AG08396 (cell line): ENCODE results near the gene ZFYVE19.
A peak's percentile ranks its signal among the peaks of the same experiment; 100 is the strongest.
"Not testable (repeated sequence)": the region's sequence is repeated elsewhere in the genome, so short reads cannot be mapped to it uniquely, and the experiment has no call there.

Source experiments
- DNase-seq: peaks from one replicate; pipeline ENCODE4 v3.0.0; 2012; ENCODE audit warnings: low spot score, mixed read lengths

ZFYVE19 gene

GRCh38 chr15:40847223-40847961, 40.5 kb downstream of the ZFYVE19 start:
- DNase-seq, result no peak

GRCh38 chr15:40850576-40851112, 43.8 kb downstream of the ZFYVE19 start:
- no peak for DNase-seq

GRCh38 chr15:40852529-40852928, 45.6 kb downstream of the ZFYVE19 start:
- no peak for DNase-seq

DNA sequence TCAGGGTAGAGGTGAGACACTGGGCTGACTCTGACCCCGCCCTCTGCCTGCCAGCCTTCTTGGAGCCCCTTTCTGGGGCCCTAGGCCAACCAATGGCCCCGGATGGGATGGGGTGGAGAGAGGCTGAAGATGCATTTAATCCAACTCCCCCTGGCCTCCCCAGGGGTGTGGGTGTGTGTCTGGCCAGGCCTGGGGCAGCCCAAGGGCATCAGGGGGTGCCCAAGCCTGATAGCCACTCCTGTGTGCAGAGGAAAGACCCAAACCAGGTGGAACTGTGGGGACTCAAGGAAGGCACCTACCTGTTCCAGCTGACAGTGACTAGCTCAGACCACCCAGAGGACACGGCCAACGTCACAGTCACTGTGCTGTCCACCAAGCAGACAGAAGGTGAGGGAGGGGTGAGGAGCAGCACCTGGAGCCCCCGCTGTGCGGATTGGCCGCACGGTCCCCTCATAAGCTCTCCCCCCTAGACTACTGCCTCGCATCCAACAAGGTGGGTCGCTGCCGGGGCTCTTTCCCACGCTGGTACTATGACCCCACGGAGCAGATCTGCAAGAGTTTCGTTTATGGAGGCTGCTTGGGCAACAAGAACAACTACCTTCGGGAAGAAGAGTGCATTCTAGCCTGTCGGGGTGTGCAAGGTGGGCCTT, 46.5 kb downstream of the ZFYVE19 start:
- no peak for DNase-seq

GRCh38 chr15:40854161-40854560, 47.3 kb downstream of the ZFYVE19 start:
- DNase-seq, result no peak

DNA sequence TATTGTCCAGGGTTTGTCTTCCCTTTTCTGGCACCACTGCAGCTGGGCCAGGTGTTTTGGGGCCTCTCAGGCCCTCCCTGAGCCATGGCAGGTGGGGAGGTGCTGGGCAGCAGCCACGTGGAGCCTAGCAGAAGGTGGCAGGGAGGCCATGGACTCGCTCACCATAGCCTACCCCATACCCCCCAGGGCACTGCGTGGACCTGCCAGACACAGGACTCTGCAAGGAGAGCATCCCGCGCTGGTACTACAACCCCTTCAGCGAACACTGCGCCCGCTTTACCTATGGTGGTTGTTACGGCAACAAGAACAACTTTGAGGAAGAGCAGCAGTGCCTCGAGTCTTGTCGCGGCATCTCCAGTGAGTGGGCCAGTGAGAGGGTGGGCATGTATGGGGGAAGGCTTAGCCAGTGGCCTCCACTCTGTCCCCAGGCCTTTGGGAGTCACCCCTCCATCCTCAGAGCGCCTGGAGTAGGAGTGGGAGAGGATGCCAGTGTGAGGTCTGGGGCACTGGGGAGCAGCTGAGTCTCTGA, 48.9 kb downstream of the ZFYVE19 start:
- DNase-seq, result no peak

DNA sequence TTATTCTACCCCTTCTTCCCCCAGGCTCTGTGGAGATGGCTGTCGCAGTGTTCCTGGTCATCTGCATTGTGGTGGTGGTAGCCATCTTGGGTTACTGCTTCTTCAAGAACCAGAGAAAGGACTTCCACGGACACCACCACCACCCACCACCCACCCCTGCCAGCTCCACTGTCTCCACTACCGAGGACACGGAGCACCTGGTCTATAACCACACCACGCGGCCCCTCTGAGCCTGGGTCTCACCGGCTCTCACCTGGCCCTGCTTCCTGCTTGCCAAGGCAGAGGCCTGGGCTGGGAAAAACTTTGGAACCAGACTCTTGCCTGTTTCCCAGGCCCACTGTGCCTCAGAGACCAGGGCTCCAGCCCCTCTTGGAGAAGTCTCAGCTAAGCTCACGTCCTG, 49.9 kb downstream of the ZFYVE19 start:
- no peak for DNase-seq

GRCh38 chr15:40857601-40858341, 50.9 kb downstream of the ZFYVE19 start:
- peak; percentile 91 for DNase-seq

DNA sequence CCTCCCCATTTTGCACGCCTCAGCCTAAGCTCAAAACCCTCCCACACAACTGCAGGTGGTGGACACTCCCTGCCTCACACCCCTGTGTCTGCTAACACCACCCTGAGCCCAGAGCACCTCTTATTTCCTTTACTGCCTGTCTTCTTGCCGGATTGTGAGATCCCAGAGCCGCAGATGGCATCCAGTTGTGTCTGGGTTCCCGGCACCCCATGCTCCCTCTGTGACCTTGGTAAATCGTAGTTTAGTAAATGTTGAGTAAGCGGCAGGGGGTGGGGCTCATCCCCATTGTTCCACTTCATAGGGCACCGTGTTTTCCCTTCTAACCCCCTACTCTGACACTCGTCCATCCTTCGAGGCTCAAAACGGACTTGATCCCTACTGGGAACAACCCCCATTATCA, 51.8 kb downstream of the ZFYVE19 start:
- DNase-seq, result no peak

GRCh38 chr15:40859206-40859851, 52.4 kb downstream of the ZFYVE19 start:
- DNase-seq, result peak; percentile 81

DNA sequence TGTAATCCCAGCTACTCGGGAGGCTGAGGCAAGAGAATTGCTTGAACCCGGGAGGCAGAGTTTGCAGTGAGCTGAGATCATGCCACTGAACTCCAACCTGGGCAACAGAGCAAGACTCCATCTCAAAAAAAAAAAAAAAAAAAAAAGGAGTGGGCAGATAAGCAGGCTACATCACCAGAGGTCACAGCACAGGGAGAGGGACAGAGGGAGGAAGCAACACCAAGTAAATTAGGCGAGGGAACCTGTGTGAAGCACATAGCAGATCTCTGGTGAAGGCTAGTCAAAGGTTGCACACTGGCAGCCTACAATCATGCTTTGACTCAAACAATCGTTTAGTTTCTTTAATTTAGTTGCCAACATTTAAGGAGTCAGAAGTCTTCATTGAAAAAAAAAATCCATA, 54.3 kb downstream of the ZFYVE19 start:
- DNase-seq, result not testable (repeated sequence)

DNA sequence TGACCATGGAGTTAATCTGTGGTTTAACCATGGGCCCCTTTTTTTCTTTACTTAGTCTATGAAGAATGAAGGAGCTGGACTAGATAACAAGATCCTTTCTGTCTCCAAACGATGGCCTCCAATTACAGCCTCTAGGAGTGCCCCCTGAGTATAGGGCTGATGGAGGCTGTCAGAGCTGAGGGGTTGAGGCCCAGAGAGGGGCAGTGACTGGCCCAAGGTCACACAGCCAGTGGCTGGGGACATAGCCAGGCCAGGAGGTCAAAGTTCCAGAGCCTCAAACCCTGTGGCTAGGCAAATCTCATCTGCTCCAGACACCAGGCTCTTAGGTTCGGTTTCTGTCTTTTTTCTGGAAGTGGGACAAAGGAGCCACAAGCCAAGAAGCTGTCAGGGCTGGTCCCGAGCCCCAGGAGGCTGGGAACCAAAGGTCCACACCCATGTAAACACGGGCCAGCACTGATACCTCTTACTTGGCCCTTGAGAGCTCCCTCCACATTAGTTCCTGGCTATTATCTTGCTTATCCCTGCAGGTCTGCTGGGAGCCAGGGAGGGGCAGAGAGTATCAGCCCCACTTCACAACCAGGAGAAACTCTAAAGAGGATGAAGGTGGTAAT, 56.9 kb downstream of the ZFYVE19 start:
- DNase-seq, result no peak
